SIG-M5 (cell line): ENCODE results near the gene TSPY10.
"Not testable (repeated sequence)": the region's sequence is repeated elsewhere in the genome, so short reads cannot be mapped to it uniquely, and the experiment has no call there.

Experiments used
- DNase-seq: peaks from one replicate; lab custom pipeline; 2025; lab: John Stamatoyannopoulos, UW

TSPY10 gene, protein sequence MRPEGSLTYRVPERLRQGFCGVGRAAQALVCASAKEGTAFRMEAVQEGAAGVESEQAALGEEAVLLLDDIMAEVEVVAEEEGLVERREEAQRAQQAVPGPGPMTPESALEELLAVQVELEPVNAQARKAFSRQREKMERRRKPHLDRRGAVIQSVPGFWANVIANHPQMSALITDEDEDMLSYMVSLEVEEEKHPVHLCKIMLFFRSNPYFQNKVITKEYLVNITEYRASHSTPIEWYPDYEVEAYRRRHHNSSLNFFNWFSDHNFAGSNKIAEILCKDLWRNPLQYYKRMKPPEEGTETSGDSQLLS

DNA sequence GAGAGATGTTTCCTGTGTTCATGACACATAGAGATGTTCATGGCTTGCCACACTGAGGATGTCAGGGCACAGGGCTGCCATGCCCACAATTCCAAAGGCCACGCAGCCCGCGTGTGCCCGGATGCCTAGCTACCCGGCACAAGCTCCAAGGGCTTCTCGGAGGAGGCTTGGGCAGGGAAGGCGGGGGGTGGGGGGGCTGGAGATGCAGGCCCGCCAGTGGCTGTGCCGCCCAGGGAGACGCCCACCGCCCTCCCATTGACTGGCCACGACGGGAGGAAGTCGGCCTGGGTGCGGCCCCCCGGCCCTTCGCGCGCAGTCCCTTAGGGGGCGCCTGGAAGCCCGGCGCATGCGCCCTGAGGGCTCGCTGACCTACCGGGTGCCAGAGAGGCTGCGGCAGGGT is at the start of gene TSPY10:
TSS of gene TSPY10 (plus strand) at position 301 of the 400 bp plus-strand sequence. CDS start at position 347, 46 bp downstream.
- DNase-seq: not testable (repeated sequence)

DNA sequence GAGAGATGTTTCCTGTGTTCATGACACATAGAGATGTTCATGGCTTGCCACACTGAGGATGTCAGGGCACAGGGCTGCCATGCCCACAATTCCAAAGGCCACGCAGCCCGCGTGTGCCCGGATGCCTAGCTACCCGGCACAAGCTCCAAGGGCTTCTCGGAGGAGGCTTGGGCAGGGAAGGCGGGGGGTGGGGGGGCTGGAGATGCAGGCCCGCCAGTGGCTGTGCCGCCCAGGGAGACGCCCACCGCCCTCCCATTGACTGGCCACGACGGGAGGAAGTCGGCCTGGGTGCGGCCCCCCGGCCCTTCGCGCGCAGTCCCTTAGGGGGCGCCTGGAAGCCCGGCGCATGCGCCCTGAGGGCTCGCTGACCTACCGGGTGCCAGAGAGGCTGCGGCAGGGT is 40.7 kb upstream of the TSPY10 start, which contains the start of gene TSPY9:
TSS of gene TSPY9 (plus strand) at position 301 of the 400 bp plus-strand sequence. CDS start at position 347, 46 bp downstream.
- not testable (repeated sequence) for DNase-seq

DNA sequence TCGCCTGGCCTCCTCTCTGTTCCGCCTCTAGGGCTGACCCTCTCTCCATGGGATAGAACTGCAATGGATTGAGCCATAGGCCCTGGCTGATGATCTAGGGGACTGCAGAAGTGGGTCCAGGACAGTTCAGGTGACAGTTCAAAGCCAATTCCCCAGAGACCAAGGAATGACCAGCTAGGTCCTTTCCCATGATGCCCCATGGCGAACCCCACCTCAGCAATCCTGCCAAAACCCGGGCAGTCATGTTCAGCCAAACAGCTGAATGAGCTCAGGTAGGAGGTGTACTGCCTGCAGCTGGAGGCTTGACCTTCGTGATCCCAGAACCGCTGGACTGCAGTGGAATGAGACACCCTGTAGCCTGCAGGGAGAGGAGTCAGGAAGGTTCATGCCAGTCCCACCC is 23.3 kb upstream of the TSPY10 start:
- DNase-seq: not testable (repeated sequence)

DNA sequence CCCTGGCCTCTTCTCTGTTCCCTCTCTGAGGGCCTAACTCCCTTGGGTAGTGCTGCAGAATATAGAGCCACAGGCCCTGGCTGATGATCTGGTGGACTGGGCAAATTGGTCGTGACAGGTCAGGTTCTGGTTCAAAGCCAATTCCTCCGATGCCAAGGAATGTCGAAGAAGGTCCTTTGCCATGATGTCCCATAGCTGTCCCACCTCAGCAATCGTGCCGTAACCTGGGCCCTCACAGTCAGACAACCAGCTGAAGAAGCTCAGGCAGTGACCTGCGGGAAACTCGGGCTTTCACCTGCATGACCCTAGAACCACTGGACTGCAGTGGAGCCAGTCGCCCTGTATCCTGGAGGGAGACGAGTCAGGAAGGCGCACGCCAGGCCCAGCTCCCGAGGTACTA is 11.4 kb upstream of the TSPY10 start:
- DNase-seq: not testable (repeated sequence)
